CD4-positive, alpha-beta memory T cell (primary cell): Measurements from ENCODE around the gene BABAM2. TPM values are rescaled to one million over a fixed set of nuclear protein-coding genes. Genes with fewer than 3 reads are reported as not detected.
A peak's percentile ranks its signal among the peaks of the same experiment; 100 is the strongest.
"Not testable (repeated sequence)": the region's sequence is repeated elsewhere in the genome, so short reads cannot be mapped to it uniquely, and the experiment has no call there.

Experiments used
- CTCF ChIA-PET: fragments of 350-600 bp; sonication (Branson Sonifier 250); formaldehyde crosslinking; loops from one replicate; lab custom pipeline; 2021; ENCODE audit warnings: inconsistent platforms; ENCODE audit not compliant: partially characterized antibody; lab: Charles Lee
- POLR2A ChIA-PET: fragments of 350-600 bp; sonication (Branson Sonifier 250); formaldehyde crosslinking; loops from one replicate; lab custom pipeline; 2021; ENCODE audit not compliant: partially characterized antibody; lab: Charles Lee
- DNase-seq, 5 donors: peaks; one replicate each; pipeline versions ENCODE4 v3.0.0 to v3.0.0-alpha.2; 2020 to 2022; ENCODE audit warnings: mixed read lengths in 1 of 5
- H3K27ac ChIP-seq: one replicate; pipeline ENCODE4 v1.7.0; 2013; ENCODE audit warnings: low read depth, low read length
- H3K27me3 ChIP-seq: 2 replicates; pipeline ENCODE4 v1.7.0; 2013; ENCODE audit warnings: mild to moderate bottlenecking, low read length, moderate library complexity; ENCODE audit not compliant: insufficient read depth
- H3K36me3 ChIP-seq: 2 replicates; pipeline ENCODE4 v1.7.0; 2013; ENCODE audit warnings: mild to moderate bottlenecking, low read length, moderate library complexity; ENCODE audit not compliant: insufficient read depth
- H3K4me1 ChIP-seq: 2 replicates; pipeline ENCODE4 v1.7.0; 2013; ENCODE audit warnings: mild to moderate bottlenecking, low read length, moderate library complexity; ENCODE audit not compliant: insufficient read depth
- H3K4me3 ChIP-seq, 2 donors: one replicate each; pipeline ENCODE4 v1.7.0; 2013; ENCODE audit warnings: low read length in 2 of 2, mild to moderate bottlenecking in 1 of 2
- H3K9me3 ChIP-seq, 2 donors: one replicate each; pipeline ENCODE4 v1.7.0; 2013; ENCODE audit warnings: low read length in 2 of 2, control low read depth in 1 of 2; ENCODE audit not compliant: control insufficient read depth in 1 of 2
- H3K27ac Mint-ChIP-seq, 7 donors: one replicate each; pipeline ENCODE4 v1.8.0; 2020 to 2021; ENCODE audit warnings: mixed read lengths in 7 of 7, mild to moderate bottlenecking in 6 of 7, inconsistent platforms in 3 of 7, moderate library complexity in 3 of 7
- H3K27me3 Mint-ChIP-seq, 2 donors: one replicate each; pipeline ENCODE4 v1.8.0; 2020 to 2021; ENCODE audit warnings: mixed read lengths in 2 of 2
- H3K36me3 Mint-ChIP-seq, 2 donors: one replicate each; pipeline ENCODE4 v1.8.0; 2020 to 2021; ENCODE audit warnings: mixed read lengths in 2 of 2, inconsistent platforms in 1 of 2, mild to moderate bottlenecking in 1 of 2
- H3K4me1 Mint-ChIP-seq, 4 donors: one replicate each; pipeline ENCODE4 v1.8.0; 2020 to 2021; ENCODE audit warnings: mixed read lengths in 4 of 4, mild to moderate bottlenecking in 1 of 4
- H3K4me3 Mint-ChIP-seq, 8 donors: one replicate each; pipeline ENCODE4 v1.8.0; 2020 to 2021; ENCODE audit warnings: mixed read lengths in 8 of 8, mild to moderate bottlenecking in 7 of 8, moderate library complexity in 6 of 8, inconsistent platforms in 3 of 8
- H3K9me3 Mint-ChIP-seq, 8 donors: one replicate each; pipeline ENCODE4 v1.8.0; 2020 to 2021; ENCODE audit warnings: mixed read lengths in 8 of 8, mild to moderate bottlenecking in 5 of 8, inconsistent platforms in 3 of 8, moderate library complexity in 1 of 8
- intact Hi-C: fragments of 100-400 bp; cut with micrococcal nuclease; formaldehyde crosslinking; loops from one replicate; pipeline ENCODE4 v1.15.1; 2023
- polyA plus RNA-seq, 2 donors: library from polyadenylated mRNA; unstranded; fragments of 300-500 nt; fragmentation: Illumina TruSeq; gene quantifications; one replicate each; pipeline ENCODE4 v1.2.3, GENCODE V29; 2021
- total RNA-seq, 2 experiments: library from RNA; stranded (reverse); gene quantifications; one replicate each; pipeline ENCODE4 v1.2.3, GENCODE V29; 2021

Gene BABAM2
- total and polyA plus RNA-seq, 4 experiments from 2014 or later: 37.3 to 60.1 (median 48.2) TPM

DNA sequence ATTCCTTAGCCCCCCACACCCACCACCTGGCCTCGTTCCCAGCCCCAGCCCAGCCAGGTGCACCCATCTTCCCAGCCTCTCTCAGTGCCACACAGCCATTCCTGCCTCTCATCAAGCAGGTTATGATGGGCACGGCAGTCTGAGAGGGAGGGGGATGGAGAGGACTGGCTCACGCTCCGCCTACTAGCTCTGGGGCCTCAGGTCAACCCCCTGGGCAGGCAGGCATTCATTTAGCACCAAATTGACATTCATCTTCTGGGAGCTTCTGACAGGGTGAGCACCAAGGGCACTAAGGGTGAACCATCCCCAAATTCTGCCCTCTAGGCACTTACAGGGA lies 435.9 kb downstream of the BABAM2 start:
- Mint-ChIP-seq H3K9me3 (no peaks in the 10 kb centered on the region), H3K36me3 (peaks cover 6 to 26% of the 10 kb centered on the region in 2 donors), H3K4me1 (peaks cover 0 to 9% (median 4%) of the 10 kb centered on the region in 4 donors), H3K4me3 (no peak overlapping the region), H3K27ac (peak overlapping the region in 3 of 7 donors; percentile 7 to 53 (median 15)), H3K27me3 (no peaks in the 10 kb centered on the region)
- ChIA-PET POLR2A (no interaction called here), CTCF (interaction anchor here (0.7 kb wide), 1 partner anchor 622 kb away, joined by 3 read pairs; no protein-coding TSS in a partner anchor)
- Histone ChIP-seq H3K36me3 (no peaks in the 10 kb centered on the region), H3K27me3 (no peaks in the 10 kb centered on the region), H3K4me3 (no peak overlapping the region), H3K4me1 (no peaks in the 10 kb centered on the region), H3K27ac (no peak overlapping the region), H3K9me3 (no peaks in the 10 kb centered on the region)
- no peak for DNase-seq
- intact Hi-C loops: no loop called here

DNA sequence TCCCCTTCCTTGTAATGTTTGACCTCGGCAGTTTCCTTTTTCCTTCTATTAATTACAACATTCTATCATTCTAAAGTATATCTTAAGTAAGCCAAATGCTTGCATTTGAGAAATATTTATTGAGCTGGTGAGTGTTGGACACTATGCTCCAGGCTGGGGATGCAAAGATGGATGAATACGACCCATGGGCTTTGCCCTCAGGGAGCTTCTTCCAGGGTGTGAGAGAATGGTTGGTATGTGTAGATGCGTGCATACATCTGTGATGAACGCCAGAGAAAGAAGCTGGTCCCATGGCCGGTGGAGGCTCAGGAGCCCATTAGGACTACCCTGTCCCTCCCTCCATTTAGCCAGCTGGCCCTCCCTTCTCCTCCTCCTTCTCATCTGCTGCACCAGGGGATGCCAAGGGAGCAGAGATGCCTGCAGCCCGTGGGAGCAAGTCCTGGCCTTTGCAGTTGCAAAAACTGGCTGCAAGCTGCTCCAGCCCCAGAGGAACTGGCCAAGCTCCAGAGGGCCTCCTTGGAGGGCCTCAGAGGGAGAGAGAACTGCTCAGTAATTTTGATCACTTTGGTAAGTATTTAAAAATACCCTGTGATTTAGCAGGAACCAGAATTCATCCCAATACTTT lies 436.5 kb downstream of the BABAM2 start:
- Mint-ChIP-seq H3K9me3 (no peaks in the 10 kb centered on the region), H3K27ac (peak overlapping the region in 3 of 7 donors; percentile 15 to 48 (median 30)), H3K36me3 (peaks cover 6 to 26% of the 10 kb centered on the region in 2 donors)

GRCh38 chr2:28327581-28327955 lies 437.0 kb downstream of the BABAM2 start:
- Mint-ChIP-seq H3K36me3 (peaks cover 6 to 26% of the 10 kb centered on the region in 2 donors), H3K4me3 (no peak overlapping the region), H3K9me3 (no peaks in the 10 kb centered on the region), H3K27me3 (no peaks in the 10 kb centered on the region), H3K4me1 (peaks cover 0 to 9% (median 4%) of the 10 kb centered on the region in 4 donors), H3K27ac (no peak overlapping the region)
- POLR2A ChIA-PET: no interaction called here
- no peaks in the 10 kb centered on the region for H3K27me3 ChIP-seq
- intact Hi-C loops: no loop called here
- no peaks in the 10 kb centered on the region for H3K9me3 ChIP-seq
- no peaks in the 10 kb centered on the region for H3K36me3 ChIP-seq
- H3K27ac ChIP-seq: no peak overlapping the region
- CTCF ChIA-PET: no interaction called here
- DNase-seq: no peak
- no peaks in the 10 kb centered on the region for H3K4me1 ChIP-seq
- no peak overlapping the region for H3K4me3 ChIP-seq

More for the DNA sequence above, 436.5 kb downstream of the BABAM2 start:
- ChIA-PET POLR2A (no interaction called here), CTCF (interaction anchor here (0.7 kb wide), 1 partner anchor 623 kb away, joined by 3 read pairs; no protein-coding TSS in a partner anchor)
- no peak overlapping the region for H3K4me3 ChIP-seq
- Mint-ChIP-seq H3K27me3 (no peaks in the 10 kb centered on the region), H3K4me1 (peaks cover 0 to 9% (median 4%) of the 10 kb centered on the region in 4 donors), H3K4me3 (no peak overlapping the region)
- DNase-seq: no peak
- H3K36me3 ChIP-seq: no peaks in the 10 kb centered on the region
- H3K4me1 ChIP-seq: no peaks in the 10 kb centered on the region
- H3K27me3 ChIP-seq: no peaks in the 10 kb centered on the region
- intact Hi-C loops: no loop called here
- no peak overlapping the region for H3K27ac ChIP-seq
- H3K9me3 ChIP-seq: no peaks in the 10 kb centered on the region

DNA sequence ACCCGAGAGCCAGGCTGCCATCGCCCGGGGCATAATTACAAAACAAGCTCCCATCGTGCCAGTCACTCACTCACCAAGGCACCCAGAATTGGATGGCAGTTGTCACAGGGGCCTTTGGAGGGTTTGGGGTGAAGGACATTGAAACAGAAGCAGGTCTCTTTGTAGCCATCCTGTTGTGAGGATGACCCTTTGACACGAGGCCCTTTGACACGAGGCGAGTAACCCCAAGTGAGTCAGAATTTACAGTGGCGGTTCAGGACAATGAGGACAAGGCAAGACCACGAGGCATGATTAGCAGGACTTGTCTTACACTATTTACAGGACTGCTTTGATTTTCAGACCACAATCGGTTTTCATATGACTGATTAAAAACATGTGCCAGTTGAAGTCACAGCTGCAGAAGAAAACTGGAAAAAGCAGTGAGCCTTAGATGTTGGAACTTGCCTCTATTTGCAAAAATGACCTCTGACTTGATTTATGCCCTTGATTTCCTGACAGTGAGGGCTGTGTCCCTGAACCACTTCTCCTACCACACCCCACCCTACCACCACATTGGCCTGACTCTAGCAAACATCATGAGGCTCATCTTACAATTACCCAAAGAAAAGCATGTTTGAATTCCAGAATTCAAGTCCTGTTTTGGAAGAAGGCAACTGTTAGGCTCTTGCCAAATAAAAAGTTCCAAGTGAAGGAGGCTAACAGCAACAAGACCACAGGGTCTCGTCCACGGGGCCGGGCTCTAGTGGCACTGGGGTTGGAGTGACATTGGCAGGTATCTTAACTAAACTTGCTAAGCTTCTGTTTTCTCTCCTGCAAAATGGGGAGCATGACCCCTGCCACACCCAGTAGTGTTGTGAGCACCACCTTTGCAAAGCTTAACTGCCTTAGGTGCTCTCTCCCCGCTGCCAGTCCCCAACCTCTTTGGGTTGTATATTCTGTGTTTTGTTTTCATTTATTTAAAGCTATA lies 437.7 kb downstream of the BABAM2 start:
- Mint-ChIP-seq H3K27me3 (no peaks in the 10 kb centered on the region), H3K4me3 (no peak overlapping the region), H3K4me1 (peaks cover 0 to 9% (median 4%) of the 10 kb centered on the region in 4 donors), H3K27ac (peak overlapping the region in 4 of 7 donors; percentile 47 to 74 (median 58)), H3K36me3 (peaks cover 6 to 26% of the 10 kb centered on the region in 2 donors), H3K9me3 (no peaks in the 10 kb centered on the region)
- H3K27me3 ChIP-seq: no peaks in the 10 kb centered on the region
- no peak overlapping the region for H3K27ac ChIP-seq
- no peaks in the 10 kb centered on the region for H3K36me3 ChIP-seq
- H3K4me3 ChIP-seq: no peak overlapping the region
- POLR2A ChIA-PET: no interaction called here
- no peaks in the 10 kb centered on the region for H3K9me3 ChIP-seq
- no peaks in the 10 kb centered on the region for H3K4me1 ChIP-seq
- CTCF ChIA-PET: interaction anchor here (1.3 kb wide), 1 partner anchor 21 kb away, joined by 3 read pairs; no protein-coding TSS in a partner anchor
- intact Hi-C loops: no loop called here
- DNase-seq: no peak

DNA sequence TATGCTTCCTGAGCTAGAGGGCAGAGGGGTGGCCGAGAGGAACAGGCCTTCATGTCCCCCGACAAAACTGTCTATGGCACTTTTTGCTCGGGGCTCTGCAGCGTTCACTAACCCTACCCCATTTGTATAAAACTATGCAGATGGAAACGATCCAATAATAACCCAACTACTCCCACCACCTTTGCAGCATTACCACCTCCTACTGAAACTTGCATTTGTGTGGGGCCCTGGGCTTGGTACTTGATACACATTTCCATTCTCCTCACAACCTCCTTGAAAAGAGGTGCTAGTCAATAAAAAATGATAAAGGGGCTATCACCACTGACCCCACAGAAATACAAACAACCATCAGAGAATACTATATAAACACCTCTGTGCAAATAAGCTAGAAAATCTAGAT lies 438.7 kb downstream of the BABAM2 start:
- ChIA-PET CTCF (interaction anchor here (1.3 kb wide), 1 partner anchor 22 kb away, joined by 3 read pairs; no protein-coding TSS in a partner anchor), POLR2A (no interaction called here)
- Histone ChIP-seq H3K9me3 (no peaks in the 10 kb centered on the region), H3K4me1 (no peaks in the 10 kb centered on the region), H3K4me3 (no peak overlapping the region), H3K27ac (no peak overlapping the region), H3K36me3 (no peaks in the 10 kb centered on the region), H3K27me3 (no peaks in the 10 kb centered on the region)
- intact Hi-C loops: no loop called here
- H3K4me3 Mint-ChIP-seq: no peak overlapping the region
- H3K27me3 Mint-ChIP-seq: no peaks in the 10 kb centered on the region
- no peak for DNase-seq
- H3K9me3 Mint-ChIP-seq: no peaks in the 10 kb centered on the region
- peaks cover 0 to 9% (median 4%) of the 10 kb centered on the region in 4 donors for H3K4me1 Mint-ChIP-seq
- peaks cover 6 to 26% of the 10 kb centered on the region in 2 donors for H3K36me3 Mint-ChIP-seq
- peak overlapping the region in 2 of 7 donors; percentile 21 to 51 for H3K27ac Mint-ChIP-seq

GRCh38 chr2:28330722-28331121 lies 440.2 kb downstream of the BABAM2 start:
- H3K4me1 Mint-ChIP-seq, DNase-seq, H3K4me1 ChIP-seq, H3K9me3 ChIP-seq, POLR2A ChIA-PET, H3K27ac Mint-ChIP-seq, H3K36me3 ChIP-seq, H3K9me3 Mint-ChIP-seq, CTCF ChIA-PET, H3K4me3 Mint-ChIP-seq, H3K4me3 ChIP-seq, H3K27me3 ChIP-seq, H3K27ac ChIP-seq, intact Hi-C loops, H3K27me3 Mint-ChIP-seq: not testable (repeated sequence)
- peaks cover 6 to 26% of the 10 kb centered on the region in 2 donors for H3K36me3 Mint-ChIP-seq

DNA sequence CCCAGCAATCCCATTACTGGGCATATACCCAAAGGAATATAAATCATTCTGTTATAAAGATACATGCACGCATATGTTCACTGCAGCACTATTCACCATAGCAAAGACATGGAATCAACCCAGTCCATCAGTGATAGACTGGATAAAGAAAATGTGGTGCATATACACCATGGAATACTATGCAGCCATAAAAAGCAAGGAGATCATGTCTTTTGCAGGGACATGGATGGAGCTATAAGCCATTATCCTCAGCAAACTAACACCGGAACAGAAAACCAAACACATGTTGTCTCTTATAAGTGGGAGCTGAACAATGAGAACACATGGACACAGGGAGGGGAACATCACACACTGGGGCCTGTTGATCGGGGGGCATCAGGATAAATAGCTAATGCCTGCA lies 441.3 kb downstream of the BABAM2 start:
- DNase-seq, H3K36me3 ChIP-seq, H3K4me3 ChIP-seq, H3K9me3 ChIP-seq, H3K27me3 Mint-ChIP-seq, CTCF ChIA-PET, H3K4me1 Mint-ChIP-seq, H3K27ac ChIP-seq, POLR2A ChIA-PET, H3K27me3 ChIP-seq, H3K4me1 ChIP-seq, H3K27ac Mint-ChIP-seq, H3K4me3 Mint-ChIP-seq, H3K9me3 Mint-ChIP-seq, intact Hi-C loops: not testable (repeated sequence)
- H3K36me3 Mint-ChIP-seq: peaks cover 6 to 26% of the 10 kb centered on the region in 2 donors
